ENCODE results near the gene THY1.
"Not testable (repeated sequence)": the region's sequence is repeated elsewhere in the genome, so short reads cannot be mapped to it uniquely, and the experiment has no call there.

The THY1 gene

DNA sequence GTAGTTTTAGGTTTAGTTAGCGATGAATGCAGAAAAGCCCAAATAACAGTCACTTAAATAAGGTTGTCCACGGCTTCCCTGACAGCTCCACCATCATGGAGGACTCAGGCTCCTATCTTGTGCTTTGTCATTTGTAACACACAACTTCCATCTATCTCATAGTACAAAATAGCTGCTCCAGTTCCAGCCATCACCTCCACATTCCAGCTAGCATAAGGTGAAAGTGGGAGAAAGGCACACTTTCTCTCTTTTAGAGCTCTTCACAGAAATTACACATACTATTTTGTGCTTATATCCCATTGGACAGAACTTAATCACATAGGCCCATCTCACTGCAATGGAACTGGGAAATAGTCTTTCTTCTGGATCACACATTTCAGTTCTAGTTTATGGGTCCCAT, 8.7 kb downstream of the THY1 start:
- FAIRE-seq (no peak), DNase-seq (ENCODE audit: insufficient read length, low spot score) (no peak)
- TF ChIP-seq CTCF (IDR thresholded peaks at IDR 0.05; ENCODE audit: insufficient read depth, missing control alignments), result no peak

DNA sequence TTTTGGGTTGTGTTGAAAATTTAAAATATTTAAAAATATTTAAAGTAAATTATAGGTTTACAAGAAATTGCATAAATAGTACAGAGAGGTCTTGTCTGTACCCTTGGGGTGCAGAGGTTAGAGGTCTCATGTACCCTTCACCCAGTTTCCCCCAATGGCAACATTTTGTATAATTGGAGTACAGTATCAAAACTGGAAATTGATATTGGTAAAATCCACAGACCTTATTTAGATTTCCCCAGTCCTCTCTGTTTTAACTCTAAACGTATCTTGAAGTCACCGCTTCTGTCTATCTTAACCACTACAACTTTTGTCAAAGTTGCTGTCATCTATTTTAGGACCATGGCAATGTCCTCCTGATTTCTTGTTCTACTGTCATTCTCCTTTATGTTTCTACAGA, 10.9 kb downstream of the THY1 start:
- no peak for TF ChIP-seq CTCF (IDR thresholded peaks at IDR 0.05; ENCODE audit: insufficient read depth, missing control alignments)
- FAIRE-seq, result no peak

GRCh38 chr11:119410501-119410900, 12.5 kb downstream of the THY1 start:
- FAIRE-seq, result no peak
- TF ChIP-seq CTCF (IDR thresholded peaks at IDR 0.05; ENCODE audit: insufficient read depth, missing control alignments), result no peak
- no peak for DNase-seq (ENCODE audit: insufficient read length, low spot score)

More for the DNA sequence above, 10.9 kb downstream of the THY1 start:
- DNase-seq (ENCODE audit: insufficient read length, low spot score), result no peak

- DNase-seq (ENCODE audit: insufficient read length, low spot score) (no peak), FAIRE-seq (no peak)
- no peak for TF ChIP-seq CTCF (IDR thresholded peaks at IDR 0.05; ENCODE audit: insufficient read depth, missing control alignments)
Observed at GRCh38 chr11:119409731-119410130, 13.2 kb downstream of the THY1 start.

GRCh38 chr11:119406005-119406404, 17.0 kb downstream of the THY1 start:
- FAIRE-seq, result no peak
- DNase-seq (ENCODE audit: insufficient read length, low spot score), result no peak
- TF ChIP-seq CTCF (IDR thresholded peaks at IDR 0.05; ENCODE audit: insufficient read depth, missing control alignments), result no peak

DNA sequence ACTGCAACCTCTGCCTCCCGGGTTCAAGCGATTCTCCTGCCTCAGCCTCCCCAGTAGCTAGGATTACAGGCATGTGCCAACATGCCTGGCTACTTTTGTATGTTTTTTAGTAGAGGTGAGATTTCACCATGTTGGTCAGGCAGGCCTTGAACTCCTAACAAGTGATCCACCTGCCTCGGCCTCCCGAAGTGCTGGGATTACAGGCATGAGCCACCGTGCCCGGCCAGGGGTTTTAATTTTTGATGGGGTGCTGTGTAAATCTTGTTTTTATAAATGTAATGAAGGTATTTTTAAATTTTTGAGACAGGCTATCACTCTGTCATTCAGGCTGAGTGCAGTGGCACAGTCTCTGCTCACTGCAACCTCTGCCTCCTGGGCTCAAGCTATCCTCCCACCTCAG, 17.5 kb downstream of the THY1 start:
- DNase-seq (ENCODE audit: insufficient read length, low spot score); FAIRE-seq: not testable (repeated sequence)

GRCh38 chr11:119404872-119405271, 18.1 kb downstream of the THY1 start:
- no peak for FAIRE-seq
- no peak for TF ChIP-seq CTCF (IDR thresholded peaks at IDR 0.05; ENCODE audit: insufficient read depth, missing control alignments)
- no peak for DNase-seq (ENCODE audit: insufficient read length, low spot score)

DNA sequence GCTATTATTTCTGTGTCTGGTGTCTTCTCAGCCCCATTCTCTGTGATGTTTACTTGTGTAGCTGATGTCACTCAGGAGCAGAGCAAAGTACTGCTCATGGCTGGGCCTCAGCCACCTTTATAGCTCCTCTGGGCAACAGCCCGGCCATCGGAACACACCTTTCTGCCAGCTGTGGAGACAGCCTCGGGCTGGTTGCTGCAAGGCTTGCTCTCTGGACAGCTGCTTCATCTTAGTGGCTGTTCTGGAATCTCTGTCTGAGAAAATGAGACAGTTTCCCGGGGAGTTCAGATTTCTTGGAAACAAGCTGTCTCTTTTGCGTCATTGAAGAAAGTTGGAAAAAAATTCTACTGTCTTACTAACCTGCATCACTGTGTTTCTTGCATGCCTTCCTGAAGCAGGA, 20.0 kb downstream of the THY1 start:
- no peak for FAIRE-seq
- DNase-seq (ENCODE audit: insufficient read length, low spot score), result no peak
- TF ChIP-seq CTCF (IDR thresholded peaks at IDR 0.05; ENCODE audit: insufficient read depth, missing control alignments), result no peak
